IgD-negative memory B cell (primary cell): ENCODE data around the gene UGT2A1. TPM values are rescaled to one million over a fixed set of nuclear protein-coding genes. Genes with fewer than 3 reads are reported as not detected.

ENCODE experiments used
- H3K27ac Mint-ChIP-seq, 3 donors: one replicate each; pipeline ENCODE4 v1.8.0; 2020 to 2022; ENCODE audit warnings: mild to moderate bottlenecking in 3 of 3, mixed read lengths in 3 of 3, moderate library complexity in 1 of 3
- H3K27me3 Mint-ChIP-seq: one replicate; pipeline ENCODE4 v1.8.0; 2021; ENCODE audit warnings: mixed read lengths
- H3K36me3 Mint-ChIP-seq: one replicate; pipeline ENCODE4 v1.8.0; 2020; ENCODE audit warnings: mild to moderate bottlenecking, mixed read lengths
- H3K4me1 Mint-ChIP-seq, 3 donors: one replicate each; pipeline ENCODE4 v1.8.0; 2020 to 2022; ENCODE audit warnings: mixed read lengths in 3 of 3, mild to moderate bottlenecking in 1 of 3
- H3K4me3 Mint-ChIP-seq, 4 donors: one replicate each; pipeline ENCODE4 v1.8.0; 2020 to 2022; ENCODE audit warnings: mild to moderate bottlenecking in 4 of 4, mixed read lengths in 4 of 4, moderate library complexity in 3 of 4
- H3K9me3 Mint-ChIP-seq, 3 donors: one replicate each; pipeline ENCODE4 v1.8.0; 2020 to 2021; ENCODE audit warnings: mixed read lengths in 3 of 3, mild to moderate bottlenecking in 1 of 3
- polyA plus RNA-seq: library from polyadenylated mRNA; unstranded; fragments of 300-500 nt; fragmentation: Illumina TruSeq; gene quantifications from one replicate; pipeline ENCODE4 v1.2.3, GENCODE V29; 2021

Gene UGT2A1
- polyA plus RNA-seq, 1 donor from 2014 or later: not detected

- H3K4me1 Mint-ChIP-seq: no peaks in the 10 kb centered on the region
- no peaks in the 10 kb centered on the region for H3K27me3 Mint-ChIP-seq
- no peak overlapping the region for H3K27ac Mint-ChIP-seq
- no peaks in the 10 kb centered on the region for H3K36me3 Mint-ChIP-seq
- H3K4me3 Mint-ChIP-seq: no peak overlapping the region
- H3K9me3 Mint-ChIP-seq: peaks cover 0 to 2% (median 2%) of the 10 kb centered on the region in 3 donors
Observed at GRCh38 chr4:69546134-69546765, 106.8 kb downstream of the UGT2A1 start.

Other genes with a start within 250 kb of the UGT2A1 start
- gene UGT2B4, start 157.3 kb downstream of the UGT2A1 start, polyA plus RNA-seq: not detected
- not detected for gene UGT2A2, start 13.6 kb downstream of the UGT2A1 start, polyA plus RNA-seq
- 0.31 TPM for gene SULT1B1, start 107.4 kb upstream of the UGT2A1 start, polyA plus RNA-seq
- not detected for gene SULT1E1, start 206.9 kb upstream of the UGT2A1 start, polyA plus RNA-seq